ENCODE data around the gene TWF1.
"Not testable (repeated sequence)": the region's sequence is repeated elsewhere in the genome, so short reads cannot be mapped to it uniquely, and the experiment has no call there.

The TWF1 gene

DNA sequence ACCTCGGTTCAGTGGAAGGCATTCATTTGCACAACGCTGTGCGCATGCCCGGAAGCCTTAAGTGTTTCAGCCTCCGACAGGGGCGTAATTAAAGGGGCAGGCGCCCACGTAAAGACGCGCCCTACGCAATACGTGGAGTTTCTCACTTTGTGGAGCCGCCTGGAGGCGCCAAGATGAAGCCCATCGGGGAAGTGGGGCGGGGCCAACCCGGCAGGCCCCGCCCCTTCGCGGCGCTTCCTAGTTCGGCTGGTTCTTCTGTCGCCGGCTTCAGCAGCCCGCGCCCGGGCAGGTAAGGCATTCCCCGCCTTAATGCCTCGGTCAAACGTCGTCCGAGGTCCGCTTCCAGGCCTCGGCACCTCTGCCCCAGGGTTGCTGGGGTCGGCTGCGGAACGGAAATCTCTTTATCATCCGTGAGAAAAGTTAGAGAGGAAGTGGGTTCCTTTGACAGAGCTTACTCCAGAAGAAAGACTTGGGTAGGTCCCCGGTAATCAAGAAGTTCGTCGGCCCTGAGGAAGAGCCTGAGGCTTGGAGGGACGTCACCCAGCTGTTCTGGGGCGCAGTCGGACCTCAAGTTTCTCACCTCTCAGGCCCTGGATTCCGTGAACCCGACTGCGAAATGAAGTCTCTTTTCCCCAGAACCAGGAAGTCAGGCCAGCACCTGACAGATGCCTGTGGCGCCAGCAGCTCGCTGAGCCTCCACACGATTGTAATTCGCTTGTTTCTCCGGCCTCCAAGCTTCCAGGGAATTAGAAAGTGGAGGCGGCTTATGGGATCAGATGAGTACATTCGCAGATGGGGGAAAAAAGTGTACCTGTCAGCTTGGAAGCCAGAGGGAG, 47.2 kb downstream of the TWF1 start, which contains the start of the genes IRAK4 and PUS7L:
TSS of gene IRAK4 (plus strand) at position 224 of the 836 bp plus-strand sequence. CDS start 9,161 bp downstream, outside the sequence.
TSS of gene PUS7L (minus strand) at position 63 of the 836 bp plus-strand sequence. CDS start 3,545 bp downstream, outside the sequence.
- H3K4me3 ChIP-seq (ENCODE audit: low read depth, low read length): peak within 1 kb of the TSS; percentile 85
- TF ChIP-seq, protein P1, sequence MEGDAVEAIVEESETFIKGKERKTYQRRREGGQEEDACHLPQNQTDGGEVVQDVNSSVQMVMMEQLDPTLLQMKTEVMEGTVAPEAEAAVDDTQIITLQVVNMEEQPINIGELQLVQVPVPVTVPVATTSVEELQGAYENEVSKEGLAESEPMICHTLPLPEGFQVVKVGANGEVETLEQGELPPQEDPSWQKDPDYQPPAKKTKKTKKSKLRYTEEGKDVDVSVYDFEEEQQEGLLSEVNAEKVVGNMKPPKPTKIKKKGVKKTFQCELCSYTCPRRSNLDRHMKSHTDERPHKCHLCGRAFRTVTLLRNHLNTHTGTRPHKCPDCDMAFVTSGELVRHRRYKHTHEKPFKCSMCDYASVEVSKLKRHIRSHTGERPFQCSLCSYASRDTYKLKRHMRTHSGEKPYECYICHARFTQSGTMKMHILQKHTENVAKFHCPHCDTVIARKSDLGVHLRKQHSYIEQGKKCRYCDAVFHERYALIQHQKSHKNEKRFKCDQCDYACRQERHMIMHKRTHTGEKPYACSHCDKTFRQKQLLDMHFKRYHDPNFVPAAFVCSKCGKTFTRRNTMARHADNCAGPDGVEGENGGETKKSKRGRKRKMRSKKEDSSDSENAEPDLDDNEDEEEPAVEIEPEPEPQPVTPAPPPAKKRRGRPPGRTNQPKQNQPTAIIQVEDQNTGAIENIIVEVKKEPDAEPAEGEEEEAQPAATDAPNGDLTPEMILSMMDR (IDR thresholded peaks at IDR 0.05; ENCODE audit: borderline replicate concordance, insufficient read depth, low read depth, low read length): peak; percentile 44

DNA sequence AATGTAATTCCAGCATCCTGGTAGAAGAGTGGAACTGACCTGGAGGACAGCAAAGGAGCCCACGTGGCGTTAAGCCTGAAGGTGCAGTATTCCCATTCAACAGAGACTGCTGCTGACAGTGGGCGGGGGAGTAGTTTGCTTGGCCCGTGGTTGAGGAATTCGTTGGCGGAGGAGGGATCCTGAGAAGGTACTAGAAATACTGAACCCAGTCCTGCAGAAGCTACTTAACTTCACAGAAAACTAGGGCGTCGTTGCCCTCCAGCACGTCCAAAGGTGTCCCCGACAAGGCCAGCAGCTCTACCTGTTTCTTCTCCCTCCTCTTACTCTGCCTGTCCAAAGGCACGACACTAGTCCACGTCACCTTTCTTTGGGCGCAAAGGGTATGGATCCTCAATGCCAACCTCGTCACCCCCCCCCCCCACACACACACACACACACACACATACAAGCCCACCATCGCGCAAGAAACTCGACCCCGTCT, 47.8 kb downstream of the TWF1 start:
- peak overlapping the region; percentile 85 for H3K4me3 ChIP-seq (ENCODE audit: low read depth, low read length)
- TF ChIP-seq, protein P1 (IDR thresholded peaks at IDR 0.05; ENCODE audit: borderline replicate concordance, insufficient read depth, low read depth, low read length): no peak

DNA sequence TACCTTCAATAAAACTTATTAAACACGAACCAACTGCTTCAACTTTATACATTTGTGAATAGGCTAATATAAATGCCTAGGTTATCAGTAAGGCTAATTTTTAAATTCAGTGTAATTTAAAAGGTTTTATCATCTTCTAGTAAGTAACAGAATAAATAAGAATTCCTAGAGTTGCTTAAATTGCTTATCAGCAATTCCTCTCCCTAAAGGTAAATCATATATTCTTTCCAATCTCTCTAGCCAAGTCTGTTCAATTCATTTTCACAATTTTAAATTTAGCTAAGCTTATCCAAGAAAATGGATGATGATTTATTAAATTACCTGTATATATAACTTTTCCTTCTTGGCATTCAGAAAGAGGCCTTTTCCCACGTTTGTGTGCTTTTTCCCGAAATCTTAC, 52.1 kb downstream of the TWF1 start:
- no peak overlapping the region for H3K4me3 ChIP-seq (ENCODE audit: low read depth, low read length)
- TF ChIP-seq, protein P1 (IDR thresholded peaks at IDR 0.05; ENCODE audit: borderline replicate concordance, insufficient read depth, low read depth, low read length): no peak

DNA sequence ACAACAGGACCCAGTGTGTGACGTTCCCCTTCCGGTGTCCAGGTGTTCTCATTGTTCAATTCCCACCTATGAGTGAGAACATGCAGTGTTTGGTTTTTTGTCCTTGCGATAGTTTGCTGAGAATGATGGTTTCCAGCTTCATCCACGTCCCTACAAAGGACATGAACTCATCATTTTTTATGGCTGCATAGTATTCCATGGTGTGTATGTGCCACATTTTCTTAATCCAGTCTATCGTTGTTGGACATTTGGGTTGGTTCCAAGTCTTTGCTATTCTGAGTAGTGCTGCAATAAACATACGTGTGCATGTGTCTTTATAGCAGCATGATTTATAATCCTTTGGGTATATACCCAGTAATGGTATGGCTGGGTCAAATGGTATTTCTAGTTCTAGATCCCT, 54.8 kb downstream of the TWF1 start:
- H3K4me3 ChIP-seq (ENCODE audit: low read depth, low read length): not testable (repeated sequence)

DNA sequence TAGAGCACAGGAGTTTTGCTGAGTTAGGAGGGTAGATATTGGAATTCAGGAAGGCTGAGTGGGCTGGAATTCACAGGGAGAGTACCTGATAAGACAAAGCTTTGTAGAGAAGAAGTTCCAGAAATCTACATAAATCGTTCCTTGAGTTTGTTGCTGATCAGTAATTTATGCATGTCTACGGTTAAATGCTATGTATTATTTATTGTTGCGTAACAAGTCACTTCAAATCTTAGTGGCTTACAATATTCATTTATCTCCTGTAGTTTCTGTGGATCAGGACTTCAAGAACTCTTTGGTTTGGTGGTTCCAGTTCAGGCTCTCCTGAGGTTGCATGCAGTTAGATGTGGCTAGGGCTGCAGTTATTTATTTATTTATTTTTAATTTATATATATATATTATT, 55.3 kb downstream of the TWF1 start:
- TF ChIP-seq, protein P1 (IDR thresholded peaks at IDR 0.05; ENCODE audit: borderline replicate concordance, insufficient read depth, low read depth, low read length): no peak
- H3K4me3 ChIP-seq (ENCODE audit: low read depth, low read length): no peak overlapping the region

DNA sequence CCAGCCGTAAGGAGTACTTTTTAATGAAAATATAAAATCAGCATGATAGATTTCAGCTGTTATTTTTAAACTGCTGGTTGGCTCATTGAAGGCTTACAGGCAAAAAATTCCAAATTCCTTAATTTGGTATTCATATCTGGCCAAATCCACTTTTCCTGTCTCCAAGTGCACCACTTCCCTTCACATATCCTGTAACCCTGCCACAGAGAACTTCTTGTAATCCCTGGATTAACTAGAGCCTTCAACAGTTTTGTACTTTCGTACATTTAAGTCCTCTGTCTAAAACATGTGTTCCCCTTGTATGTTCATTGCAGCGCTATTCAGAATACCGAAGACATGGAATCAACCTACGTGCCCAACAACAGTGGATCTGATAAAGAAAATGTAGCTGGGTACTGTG, 57.1 kb downstream of the TWF1 start:
- TF ChIP-seq, protein P1 (IDR thresholded peaks at IDR 0.05; ENCODE audit: borderline replicate concordance, insufficient read depth, low read depth, low read length): no peak
- H3K4me3 ChIP-seq (ENCODE audit: low read depth, low read length): no peak overlapping the region

DNA sequence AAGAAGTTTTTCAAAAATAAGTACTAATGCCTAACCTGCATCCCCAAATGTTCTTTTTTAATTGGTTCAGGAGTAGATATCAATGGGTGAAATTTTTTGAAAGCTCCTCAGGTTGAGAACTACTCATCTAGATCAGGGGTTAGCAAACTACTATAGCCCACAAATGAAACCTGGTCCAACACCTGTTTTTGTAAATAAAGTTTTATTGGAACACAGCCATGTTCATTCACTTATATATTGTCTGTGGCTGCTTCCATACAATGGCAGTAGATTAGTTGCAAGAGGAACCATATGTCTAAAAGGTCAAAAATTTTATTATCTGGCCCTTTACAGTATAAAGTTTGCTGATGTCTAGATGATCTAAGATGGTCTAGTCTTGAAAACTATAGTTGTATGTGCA, 61.3 kb downstream of the TWF1 start:
- no peak overlapping the region for H3K4me3 ChIP-seq (ENCODE audit: low read depth, low read length)
- TF ChIP-seq, protein P1 (IDR thresholded peaks at IDR 0.05; ENCODE audit: borderline replicate concordance, insufficient read depth, low read depth, low read length): no peak

All from GM12875 (cell line).